ENCODE data around the gene HDLBP.

DNA sequence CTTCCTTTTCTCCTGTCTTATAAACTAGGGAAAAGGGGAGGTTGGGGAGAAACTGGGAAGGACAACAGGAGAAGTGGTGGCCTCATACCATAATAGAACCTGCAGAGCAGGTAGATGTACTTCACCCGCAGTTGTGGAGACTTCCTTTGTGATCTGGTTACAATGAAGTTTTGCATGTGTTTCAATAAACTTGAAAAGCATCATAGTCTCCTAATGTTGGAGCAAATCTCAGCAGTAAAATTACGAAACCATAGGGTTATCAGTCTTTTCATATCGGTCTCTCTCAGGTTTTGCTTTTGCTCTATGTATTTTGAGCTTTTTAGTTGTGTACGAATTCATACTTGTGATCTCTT is 96.5 kb downstream of the HDLBP start:
- TF ChIP-seq CTCF (conservative IDR thresholded peaks at IDR 0.05; ENCODE audit: low read depth, low read length) (no peak; the same call in 1 of the 2 replicates), EZH2 (IDR thresholded peaks at IDR 0.05; ENCODE audit: borderline replicate concordance, low read depth, low read length, poor library complexity, severe bottlenecking) (no peak)
